Gastrocnemius medialis (tissue), 4 donors: ENCODE measurements around the gene TSC22D3. TPM values are rescaled to one million over a fixed set of nuclear protein-coding genes. Genes with fewer than 3 reads are reported as not detected.

Experiments used
- ATAC-seq, 2 donors: fragments of 150-250 bp; one replicate each; pipeline ENCODE4 v1.9.1; 2016
- DNase-seq, 2 donors: peaks; one replicate each; pipeline ENCODE4 v3.0.0-alpha.2; 2019
- H3K27ac ChIP-seq, 4 donors: fragments of 200-600 bp; sonication (generic); 1 replicate in 1 of 4; 2 replicates in 3 of 4; pipeline ENCODE4 v1.5.1; 2016 to 2018; ENCODE audit warnings: mild to moderate bottlenecking in 2 of 4, moderate library complexity in 1 of 4
- H3K27me3 ChIP-seq, 3 donors: fragments of 200-600 bp; sonication (generic) in 2 of 3; 1 replicate in 1 of 3; 2 replicates in 2 of 3; pipeline versions ENCODE4 v1.5.1 to v1.6.0; 2016 to 2019; ENCODE audit warnings: mild to moderate bottlenecking in 1 of 3, moderate library complexity in 1 of 3
- H3K36me3 ChIP-seq, 2 donors: fragments of 200-600 bp; sonication (generic) in 1 of 2; one replicate each; pipeline ENCODE4 v1.5.1; 2017 to 2018
- H3K4me1 ChIP-seq, 2 donors: fragments of 200-600 bp; sonication (generic) in 1 of 2; one replicate each; pipeline ENCODE4 v1.5.1; 2016 to 2017; ENCODE audit warnings: mild to moderate bottlenecking in 2 of 2
- H3K4me3 ChIP-seq, 4 donors: fragments of 200-600 bp; sonication (generic) in 3 of 4; 1 replicate in 1 of 4; 2 replicates in 3 of 4; pipeline ENCODE4 v1.5.1; 2016 to 2019; ENCODE audit warnings: mild to moderate bottlenecking in 2 of 4
- H3K9me3 ChIP-seq, 3 donors: fragments of 200-600 bp; sonication (generic) in 2 of 3; 1 replicate in 1 of 3; 2 replicates in 2 of 3; pipeline ENCODE4 v1.5.1; 2016 to 2019
- CTCF ChIP-seq, 5 experiments: fragments of 450-650 bp in 3 of 5; fragments of 200-600 bp in 2 of 5; sonication (generic) in 2 of 5; IDR thresholded peaks in 4 of 5; conservative IDR thresholded peaks in 1 of 5; 1 replicate in 4 of 5; 2 replicates in 1 of 5; pipeline ENCODE4 v1.5.1; 2016 to 2019; ENCODE audit warnings: antibody characterized with exemption in 5 of 5, mild to moderate bottlenecking in 3 of 5, moderate library complexity in 3 of 5
- POLR2A ChIP-seq, 2 donors: fragments of 450-650 bp; IDR thresholded peaks; one replicate each; pipeline ENCODE4 v1.6.1; 2017; ENCODE audit warnings: antibody characterized with exemption in 2 of 2, mild to moderate bottlenecking in 2 of 2, moderate library complexity in 2 of 2
- in situ Hi-C, 4 donors: fragments of 200-750 bp; cut with MboI; loops; one replicate each; pipeline versions ENCODE4 v1.15.0 to v1.8.0; 2017; ENCODE audit warnings: low sequenced_read_pairs in 4 of 4
- intact Hi-C: fragments of 100-400 bp; cut with DNase I; formaldehyde crosslinking; loops from one replicate; pipeline ENCODE4 v1.15.1; 2023; ENCODE audit warnings: low total_unique reads
- total RNA-seq, 4 donors: library from RNA; depleted of rRNA; stranded (reverse); fragments of >200 nt; gene quantifications; one replicate each; pipeline versions ENCODE4 v1.1.0 to v1.2.3, GENCODE V29; 2016

The TSC22D3 gene
- total RNA-seq, 4 donors from 2014 or later = 689 to 1,948 (median 1,054) TPM

- Histone ChIP-seq H3K27ac (peak overlapping the region; percentile 87 to 96 (median 94)), H3K4me3 (no peak overlapping the region), H3K4me1 (peaks cover 89 to 96% of the 10 kb centered on the region in 2 donors), H3K27me3 (no peaks in the 10 kb centered on the region), H3K9me3 (no peaks in the 10 kb centered on the region), H3K36me3 (no peaks in the 10 kb centered on the region)
- DNase-seq (no peak), ATAC-seq (no peak)
- TF ChIP-seq POLR2A (IDR thresholded peaks at IDR 0.05) (no peak), CTCF (IDR thresholded peaks at IDR 0.05 in 4 of 5, conservative IDR thresholded peaks at IDR 0.05 in 1 of 5) (no peak)
- intact Hi-C loops = no loop called here
- in situ Hi-C loops = no loop called here
Measured at GRCh38 chrX:107726816-107727534, 48.6 kb downstream of the TSC22D3 start.

DNA sequence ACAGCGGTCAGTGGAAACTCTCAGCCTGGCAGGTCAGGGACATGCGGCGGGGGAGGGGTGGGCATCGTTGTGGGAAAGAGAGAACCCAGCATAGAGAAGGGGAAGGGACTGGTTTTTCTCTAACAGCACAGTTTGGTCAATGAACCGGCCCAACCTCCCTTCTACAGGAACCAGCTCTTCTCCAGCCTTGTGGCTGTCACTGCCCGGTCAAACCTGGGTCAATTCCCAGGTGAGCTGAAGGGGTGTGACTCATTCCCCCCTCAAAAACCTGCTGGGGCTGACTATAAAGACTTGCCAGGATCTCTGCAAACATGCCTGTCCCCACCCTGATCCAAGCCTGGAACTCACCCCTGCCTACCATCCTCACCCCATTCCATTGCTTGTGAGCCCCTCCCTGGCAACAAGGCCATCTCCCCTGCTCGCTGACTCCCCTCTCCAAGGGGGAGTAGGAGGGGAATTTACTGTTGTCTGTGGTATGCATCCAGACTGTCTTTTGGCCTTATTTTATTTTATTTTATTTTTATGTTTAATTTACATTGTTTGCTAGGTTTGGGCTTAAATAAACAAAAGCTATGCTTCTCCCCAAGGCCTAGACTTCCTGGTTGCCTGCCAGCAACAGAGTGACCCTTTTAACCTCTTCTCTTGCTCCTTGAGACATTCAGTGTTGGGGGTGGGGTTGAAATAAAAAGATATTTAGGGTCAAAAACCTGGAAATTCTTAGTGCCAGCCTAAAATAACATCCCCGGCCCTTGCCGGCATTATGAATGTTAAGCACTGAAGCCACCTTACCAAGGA lies 49.6 kb downstream of the TSC22D3 start:
- in situ Hi-C loops = no loop called here
- intact Hi-C loops = no loop called here
- ATAC-seq (no peak), DNase-seq (no peak)
- H3K9me3 ChIP-seq = no peaks in the 10 kb centered on the region
- no peaks in the 10 kb centered on the region for H3K27me3 ChIP-seq
- TF ChIP-seq POLR2A (IDR thresholded peaks at IDR 0.05) = no peak
- H3K4me1 ChIP-seq = peaks cover 91 to 98% of the 10 kb centered on the region in 2 donors
- peak overlapping the region; percentile 87 to 96 (median 94) for H3K27ac ChIP-seq
- H3K4me3 ChIP-seq = no peak overlapping the region
- H3K36me3 ChIP-seq = no peaks in the 10 kb centered on the region

DNA sequence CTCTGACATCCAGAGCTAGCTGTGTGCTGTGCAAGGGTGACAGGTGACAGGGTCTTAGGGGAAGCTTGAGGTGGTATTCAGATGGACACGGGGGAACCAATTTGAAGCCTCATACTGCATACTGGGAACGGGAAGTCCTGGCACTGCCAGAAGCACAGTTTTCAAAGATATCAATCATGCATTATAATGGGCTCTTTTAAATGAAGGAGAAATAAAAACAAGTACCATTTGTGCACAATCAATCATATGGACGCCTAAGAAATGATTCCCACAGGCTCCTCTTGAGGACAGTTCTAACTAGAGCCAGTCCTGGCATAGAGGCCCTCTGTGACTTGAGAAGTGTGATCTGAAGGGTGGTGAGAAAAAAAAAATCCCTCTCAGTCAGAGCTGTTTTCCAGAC lies 50.9 kb downstream of the TSC22D3 start:
- intact Hi-C loops (no loop called here), in situ Hi-C loops (no loop called here)
- no peak overlapping the region for H3K4me3 ChIP-seq
- TF ChIP-seq CTCF (IDR thresholded peaks at IDR 0.05 in 4 of 5, conservative IDR thresholded peaks at IDR 0.05 in 1 of 5) = no peak
- no peak for TF ChIP-seq POLR2A (IDR thresholded peaks at IDR 0.05)
- no peak for ATAC-seq
- peaks cover 91 to 93% of the 10 kb centered on the region in 2 donors for H3K4me1 ChIP-seq
- DNase-seq = no peak
- no peaks in the 10 kb centered on the region for H3K27me3 ChIP-seq
- H3K27ac ChIP-seq = peak overlapping the region; percentile 87 to 96 (median 94)
- H3K36me3 ChIP-seq = no peaks in the 10 kb centered on the region
- H3K9me3 ChIP-seq = no peaks in the 10 kb centered on the region

DNA sequence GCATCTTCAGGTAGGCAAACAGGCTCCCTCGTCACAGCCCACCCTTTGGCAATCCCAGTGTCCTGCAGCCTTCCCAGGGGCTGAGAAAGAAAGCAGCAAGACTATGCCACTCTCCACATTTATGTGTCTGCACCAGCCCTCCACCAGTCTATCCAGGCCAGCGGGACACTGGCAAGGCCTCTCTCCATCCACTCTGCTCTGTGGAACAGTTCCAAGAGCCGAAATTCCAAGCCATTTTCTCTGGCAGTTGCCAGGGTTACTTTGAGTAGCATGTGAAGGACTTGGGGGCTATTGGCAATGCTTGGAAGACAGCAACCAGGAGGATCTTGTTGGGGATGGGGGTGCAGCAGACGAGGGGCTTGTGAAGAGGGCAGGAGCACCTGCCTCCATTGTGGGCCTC lies 52.1 kb downstream of the TSC22D3 start:
- H3K27me3 ChIP-seq = no peaks in the 10 kb centered on the region
- no peaks in the 10 kb centered on the region for H3K9me3 ChIP-seq
- peak overlapping the region; percentile 87 to 96 (median 94) for H3K27ac ChIP-seq
- in situ Hi-C loops = no loop called here
- TF ChIP-seq CTCF (IDR thresholded peaks at IDR 0.05 in 4 of 5, conservative IDR thresholded peaks at IDR 0.05 in 1 of 5) = no peak
- no peak for TF ChIP-seq POLR2A (IDR thresholded peaks at IDR 0.05)
- intact Hi-C loops = no loop called here
- no peak for DNase-seq
- no peaks in the 10 kb centered on the region for H3K36me3 ChIP-seq
- H3K4me1 ChIP-seq = peaks cover 88 to 93% of the 10 kb centered on the region in 2 donors
- ATAC-seq = no peak
- no peak overlapping the region for H3K4me3 ChIP-seq
